ENCODE measurements around the gene DNAH10.

DNAH10 gene

GRCh38 chr12:123892853-123893252 lies 130.8 kb downstream of the DNAH10 start:
- POLR2A ChIA-PET, result interaction anchor here (0.8 kb wide), 1 partner anchor 1031 kb away, joined by 3 read pairs; no protein-coding TSS in a partner anchor
- Histone ChIP-seq H3K36me3 (ENCODE audit: control insufficient read depth in 2 of 2, insufficient read depth in 1 of 2, low read length in 2 of 2) (no peaks in the 10 kb centered on the region), H3K4me1 (ENCODE audit: control insufficient read depth, insufficient read depth, low read length) (no peaks in the 10 kb centered on the region), H3K27ac (ENCODE audit: extremely low read depth, low read depth, low read length) (no peak overlapping the region), H3K4me3 (ENCODE audit: low read depth, low read length) (no peak overlapping the region), H3K9me3 (ENCODE audit: control insufficient read depth, insufficient read depth, low read depth, low read length) (no peaks in the 10 kb centered on the region)
- TF ChIP-seq ZNF324 (tag by site-specific recombination; IDR thresholded peaks at IDR 0.05), result no peak
- no peak for TF ChIP-seq ZNF26 (tag by site-specific recombination; IDR thresholded peaks at IDR 0.05)
- TF ChIP-seq ZNF2 (tag by site-specific recombination; IDR thresholded peaks at IDR 0.05), result no peak
- TF ChIP-seq ZNF10 (tag by site-specific recombination; IDR thresholded peaks at IDR 0.05), result no peak
- no peak for TF ChIP-seq ZNF837 (tag by site-specific recombination; IDR thresholded peaks at IDR 0.05)
- TF ChIP-seq ZNF221 (tag by site-specific recombination; IDR thresholded peaks at IDR 0.05; ENCODE audit: borderline replicate concordance), result no peak
- TF ChIP-seq ZNF157 (tag by site-specific recombination; IDR thresholded peaks at IDR 0.05), result no peak
- no peak for TF ChIP-seq ZNF639 (tag by site-specific recombination; IDR thresholded peaks at IDR 0.05)
- no peak for TF ChIP-seq HOXC10 (CRISPR knock-in tag; IDR thresholded peaks at IDR 0.05)
- no peak for TF ChIP-seq ZNF175 (tag by site-specific recombination; IDR thresholded peaks at IDR 0.05)
- TF ChIP-seq ZNF626 (tag by site-specific recombination; IDR thresholded peaks at IDR 0.05), result no peak
- TF ChIP-seq ZNF155 (tag by site-specific recombination; IDR thresholded peaks at IDR 0.05), result no peak
- TF ChIP-seq ZNF549 (tag by site-specific recombination; IDR thresholded peaks at IDR 0.05), result no peak
- no peak for TF ChIP-seq INSM2 (tag by site-specific recombination; IDR thresholded peaks at IDR 0.05)
- no peak for TF ChIP-seq ZBTB17 (tag by site-specific recombination; IDR thresholded peaks at IDR 0.05)
- TF ChIP-seq ZNF24 (tag by site-specific recombination; IDR thresholded peaks at IDR 0.05), result no peak
- CTCF ChIA-PET, result interaction anchor here (0.6 to 1.1 kb wide), 4 partner anchors 11 to 219 kb away, joined by 3 to 4 read pairs (median 3); no protein-coding TSS in a partner anchor

GRCh38 chr12:123893276-123893675 lies 131.2 kb downstream of the DNAH10 start:
- CTCF ChIA-PET, result interaction anchor here (0.6 to 0.9 kb wide), 3 partner anchors 13 to 219 kb away, joined by 3 read pairs; no protein-coding TSS in a partner anchor
- TF ChIP-seq ZNF423 (tag by site-specific recombination; IDR thresholded peaks at IDR 0.05) (no peak), ZNF292 (tag by site-specific recombination; IDR thresholded peaks at IDR 0.05; ENCODE audit: borderline replicate concordance, low read depth) (no peak), ZNF513 (tag by site-specific recombination; IDR thresholded peaks at IDR 0.05) (no peak), ZNF155 (tag by site-specific recombination; IDR thresholded peaks at IDR 0.05) (no peak), ZNF837 (tag by site-specific recombination; IDR thresholded peaks at IDR 0.05) (no peak), PATZ1 (tag by site-specific recombination; IDR thresholded peaks at IDR 0.05) (no peak), PBX3 (CRISPR knock-in tag; IDR thresholded peaks at IDR 0.05) (no peak)
- Histone ChIP-seq H3K9me3 (ENCODE audit: control insufficient read depth, insufficient read depth, low read depth, low read length) (no peaks in the 10 kb centered on the region), H3K36me3 (ENCODE audit: control insufficient read depth in 2 of 2, insufficient read depth in 1 of 2, low read length in 2 of 2) (no peaks in the 10 kb centered on the region), H3K27ac (ENCODE audit: extremely low read depth, low read depth, low read length) (no peak overlapping the region), H3K4me1 (ENCODE audit: control insufficient read depth, insufficient read depth, low read length) (no peaks in the 10 kb centered on the region), H3K4me3 (ENCODE audit: low read depth, low read length) (no peak overlapping the region)
- POLR2A ChIA-PET, result no interaction called here
